H1 (cell line): ENCODE results near the gene CDIPT. TPM values are rescaled to one million over a fixed set of nuclear protein-coding genes. Genes with fewer than 3 reads are reported as not detected.

ENCODE experiments used
- CTCF ChIA-PET: fragments of 300-600 bp; sonication (Branson Sonifier 250); formaldehyde crosslinking; loops from one replicate; lab custom pipeline; 2021; ENCODE audit not compliant: partially characterized antibody; lab: Charles Lee
- POLR2A ChIA-PET: fragments of 300-600 bp; sonication (Branson Sonifier 250); formaldehyde crosslinking; loops from one replicate; lab custom pipeline; 2021; ENCODE audit warnings: inconsistent platforms; ENCODE audit not compliant: partially characterized antibody; lab: Charles Lee
- DNase-seq, 2 experiments: peaks; one replicate each; pipeline versions ENCODE4 v3.0.0 to v3.0.0-alpha.2; 2010 to 2022; ENCODE audit warnings: low spot score in 2 of 2, low read depth in 1 of 2, mixed read lengths in 1 of 2
- FAIRE-seq: peaks from 2 replicates; lab custom pipeline; 2011; peaks lifted over from hg19 to GRCh38; lab: Jason Lieb, UNC
- H2AFZ ChIP-seq: 2 replicates; pipeline ENCODE4 v1.8.1; 2012; ENCODE audit warnings: low read length, inconsistent platforms
- H2AK5ac ChIP-seq: 2 replicates; pipeline ENCODE4 v1.6.1; 2013; ENCODE audit warnings: low read depth, low read length
- H2BK120ac ChIP-seq: replicated peaks from 2 replicates; pipeline ENCODE3; 2013; ENCODE audit warnings: low read depth, low read length, inconsistent platforms
- H2BK12ac ChIP-seq: 2 replicates; pipeline ENCODE4 v1.6.1; 2013; ENCODE audit warnings: low read depth, low read length
- H2BK15ac ChIP-seq: 2 replicates; pipeline ENCODE4 v1.6.1; 2013; ENCODE audit warnings: low read length
- H2BK20ac ChIP-seq: 2 replicates; pipeline ENCODE4 v1.6.1; 2013; ENCODE audit warnings: low read length
- H2BK5ac ChIP-seq: 2 replicates; pipeline ENCODE4 v1.6.1; 2013; ENCODE audit warnings: low read depth, low read length
- H3K14ac ChIP-seq: 2 replicates; pipeline ENCODE4 v1.6.1; 2013; ENCODE audit warnings: inconsistent platforms; ENCODE audit not compliant: insufficient read length
- H3K18ac ChIP-seq: 2 replicates; pipeline ENCODE4 v1.6.1; 2013; ENCODE audit warnings: low read length; ENCODE audit errors: extremely low read depth
- H3K23ac ChIP-seq: 2 replicates; pipeline ENCODE4 v1.6.1; 2013; ENCODE audit warnings: inconsistent platforms; ENCODE audit not compliant: insufficient read length
- H3K23me2 ChIP-seq: 2 replicates; pipeline ENCODE4 v1.6.1; 2013; ENCODE audit warnings: low read depth, low read length
- H3K27ac ChIP-seq: 2 replicates; pipeline ENCODE4 v1.6.1; 2011; ENCODE audit warnings: low read depth, low read length, inconsistent platforms
- H3K27me3 ChIP-seq, 4 experiments: replicated peaks in 1 of 4; 1 replicate in 1 of 4; 2 replicates in 3 of 4; pipeline versions ENCODE4 v1.6.1 to v1.8.1; 2011 to 2013; ENCODE audit warnings: low read length in 3 of 4, mild to moderate bottlenecking in 3 of 4, inconsistent platforms in 2 of 4, mixed read lengths in 2 of 4, moderate library complexity in 1 of 4; ENCODE audit not compliant: control insufficient read depth in 3 of 4, insufficient read depth in 3 of 4; ENCODE audit errors: extremely low read depth in 1 of 4
- H3K36me3 ChIP-seq, 4 experiments: 2 replicates each; pipeline versions ENCODE4 v1.6.1 to v1.8.1; 2011 to 2013; ENCODE audit warnings: mild to moderate bottlenecking in 4 of 4, low read length in 3 of 4, moderate library complexity in 2 of 4, control low read depth in 1 of 4, inconsistent platforms in 1 of 4; ENCODE audit not compliant: insufficient read depth in 4 of 4, control insufficient read depth in 2 of 4
- H3K4ac ChIP-seq: replicated peaks from 2 replicates; pipeline ENCODE3; 2013; ENCODE audit warnings: low read length, low read depth, mixed read lengths, inconsistent platforms; ENCODE audit not compliant: insufficient read length
- H3K4me1 ChIP-seq, 4 experiments: replicated peaks in 1 of 4; 1 replicate in 1 of 4; 2 replicates in 3 of 4; pipeline versions ENCODE4 v1.6.1 to v1.8.1; 2011 to 2013; ENCODE audit warnings: low read length in 3 of 4, inconsistent platforms in 2 of 4, mixed read lengths in 1 of 4; ENCODE audit not compliant: insufficient read depth in 4 of 4, control insufficient read depth in 3 of 4
- H3K4me2 ChIP-seq, 2 experiments: 2 replicates each; pipeline versions ENCODE4 v1.6.1 to v1.8.1; 2011 to 2013; ENCODE audit warnings: low read depth in 2 of 2, low read length in 2 of 2, control low read depth in 1 of 2, inconsistent platforms in 1 of 2, mild to moderate bottlenecking in 1 of 2; ENCODE audit not compliant: insufficient read depth in 1 of 2
- H3K4me3 ChIP-seq, 4 experiments: fragments of 200-600, 300-600 bp in 1 of 4; sonication (generic), shearing (Covaris generic), sonication (Bioruptor Twin) in 1 of 4; 2 replicates each; pipeline versions ENCODE4 v1.5.1 to v1.8.1; 2011 to 2016; ENCODE audit warnings: low read length in 4 of 4, low read depth in 3 of 4, control low read depth in 2 of 4, inconsistent platforms in 2 of 4, mild to moderate bottlenecking in 2 of 4, mixed read lengths in 1 of 4, moderate library complexity in 1 of 4; ENCODE audit not compliant: insufficient read depth in 2 of 4; ENCODE audit errors: extremely low read depth in 1 of 4
- H3K56ac ChIP-seq: replicated peaks from 2 replicates; pipeline ENCODE3; 2013; ENCODE audit warnings: low read depth, mild to moderate bottlenecking, mixed read lengths, low read length, inconsistent platforms; ENCODE audit not compliant: insufficient read length
- H3K79me1 ChIP-seq: 2 replicates; pipeline ENCODE4 v1.6.1; 2013; ENCODE audit warnings: low read depth, low read length, control low read depth
- H3K79me2 ChIP-seq, 2 experiments: 2 replicates each; pipeline versions ENCODE4 v1.6.1 to v1.8.1; 2012 to 2013; ENCODE audit warnings: low read length in 2 of 2, mild to moderate bottlenecking in 2 of 2, inconsistent platforms in 1 of 2; ENCODE audit not compliant: insufficient read depth in 2 of 2, control insufficient read depth in 1 of 2
- H3K9ac ChIP-seq, 4 experiments: replicated peaks in 1 of 4; 1 replicate in 1 of 4; 2 replicates in 3 of 4; pipeline versions ENCODE4 v1.6.1 to v1.8.1; 2011 to 2013; ENCODE audit warnings: low read depth in 3 of 4, low read length in 3 of 4, control low read depth in 2 of 4, mild to moderate bottlenecking in 2 of 4, moderate library complexity in 2 of 4, inconsistent platforms in 1 of 4; ENCODE audit errors: extremely low read depth in 1 of 4
- H3K9me3 ChIP-seq, 2 experiments: 2 replicates each; pipeline versions ENCODE4 v1.6.1 to v1.8.1; 2012 to 2013; ENCODE audit warnings: mild to moderate bottlenecking in 2 of 2, moderate library complexity in 2 of 2, control low read depth in 1 of 2, inconsistent platforms in 1 of 2, low read depth in 1 of 2, low read length in 1 of 2, mixed read lengths in 1 of 2; ENCODE audit not compliant: insufficient read depth in 2 of 2
- H4K20me1 ChIP-seq, 2 experiments: replicated peaks in 1 of 2; 2 replicates each; pipeline versions ENCODE3 to v1.8.1; 2011 to 2013; ENCODE audit warnings: inconsistent platforms in 2 of 2, low read length in 2 of 2, mild to moderate bottlenecking in 1 of 2; ENCODE audit not compliant: insufficient read depth in 2 of 2, control insufficient read depth in 1 of 2
- H4K5ac ChIP-seq: 2 replicates; pipeline ENCODE4 v1.6.1; 2013; ENCODE audit warnings: low read length, low read depth, mixed read lengths, inconsistent platforms; ENCODE audit not compliant: insufficient read length
- H4K8ac ChIP-seq: 2 replicates; pipeline ENCODE4 v1.8.0; 2013; ENCODE audit warnings: mild to moderate bottlenecking, moderate library complexity, low read length, inconsistent platforms; ENCODE audit not compliant: insufficient read depth; ENCODE audit errors: extremely low read depth
- H4K91ac ChIP-seq: replicated peaks from 2 replicates; pipeline ENCODE3; 2013; ENCODE audit warnings: low read length, mixed read lengths, inconsistent platforms; ENCODE audit not compliant: insufficient read length
- ASH2L ChIP-seq: fragments of 200-600, 300-600 bp; sonication (generic); IDR thresholded peaks from one replicate; pipeline ENCODE4 v1.7.1; 2017; ENCODE audit warnings: low read length
- CBX5 ChIP-seq: fragments of 300-800, 300-1000 bp; sonication (generic); IDR thresholded peaks from 2 replicates; pipeline ENCODE4 v1.7.1; 2016; ENCODE audit warnings: antibody characterized with exemption, low read length, low read depth
- CEBPB ChIP-seq: IDR thresholded peaks from 2 replicates; pipeline ENCODE4 v1.6.1; 2012; ENCODE audit warnings: low read depth, low read length
- EGR1 ChIP-seq: IDR thresholded peaks from 2 replicates; pipeline ENCODE4 v1.6.1; 2011; ENCODE audit warnings: low read depth, low read length, borderline replicate concordance
- HDAC6 ChIP-seq: IDR thresholded peaks from one replicate; pipeline ENCODE4 v1.7.1; 2012; ENCODE audit warnings: low read depth, mild to moderate bottlenecking, inconsistent platforms, low read length, moderate library complexity
- KDM1A ChIP-seq: fragments of 200-600, 300-600 bp; sonication (generic); IDR thresholded peaks from 2 replicates; pipeline ENCODE4 v1.7.1; 2016; ENCODE audit warnings: mild to moderate bottlenecking, low read length, borderline replicate concordance
- NANOG ChIP-seq: IDR thresholded peaks from 2 replicates; pipeline ENCODE4 v1.6.1; 2011; ENCODE audit warnings: low read length, low read depth, mild to moderate bottlenecking, inconsistent platforms; ENCODE audit not compliant: insufficient read depth, poor library complexity, severe bottlenecking
- PHF8 ChIP-seq: fragments of 200-600 bp; sonication (generic); conservative IDR thresholded peaks from 2 replicates; pipeline ENCODE4 v1.7.1; 2012; ENCODE audit warnings: low read depth, mild to moderate bottlenecking, inconsistent platforms, low read length, moderate library complexity
- POU5F1 ChIP-seq: IDR thresholded peaks from 2 replicates; pipeline ENCODE4 v1.6.1; 2011; ENCODE audit warnings: low read depth, mild to moderate bottlenecking, low read length, moderate library complexity
- SIRT6 ChIP-seq: IDR thresholded peaks from one replicate; pipeline ENCODE4 v1.7.1; 2012; ENCODE audit warnings: low read length, inconsistent platforms
- YY1 ChIP-seq: IDR thresholded peaks from 2 replicates; pipeline ENCODE4 v1.6.1; 2011; ENCODE audit warnings: low read depth, mild to moderate bottlenecking, low read length
- WGBS, 2 experiments: shearing (Covaris generic) in 1 of 2; methylation state at CpG; one replicate each; pipeline versions ENCODE4 v1.1.6 to v1.1.7; 2013 to 2015; ENCODE audit warnings: low lambda C conversion rate in 2 of 2, mixed read lengths in 2 of 2, inconsistent platforms in 1 of 2, low coverage in 1 of 2, missing lambda C conversion rate in 1 of 2; ENCODE audit not compliant: insufficient replicate concordance in 2 of 2, insufficient coverage in 1 of 2, insufficient read length in 1 of 2; ENCODE audit errors: extremely low coverage in 1 of 2, missing lambda C conversion rate in 1 of 2; 5-methylcytosine and 5-hydroxymethylcytosine counted together
- polyA plus RNA-seq, 7 experiments: library from polyadenylated mRNA; depleted of rRNA in 3 of 7; stranded (reverse) in 5 of 7; unstranded in 2 of 7; fragments of >200 nt in 5 of 7; fragments of 200-250 nt in 2 of 7; gene quantifications; 1 replicate in 5 of 7; 2 replicates in 1 of 7; 4 replicates in 1 of 7; pipeline versions ENCODE4 v1.2.1 to v1.2.3, GENCODE V29; 2011 to 2013; ENCODE audit warnings: missing spikeins in 2 of 7, mixed read lengths in 2 of 7
- total RNA-seq: library from RNA; stranded (reverse); fragmentation: NEBNext Ultra II Directional; extraction: Animal tissue kit (Norgen Biotek cat#: 25700); gene quantifications from 2 replicates; pipeline ENCODE4 v1.2.1, GENCODE V29; 2021
- TF ChIP-seq, protein P1 (sequence below), 3 experiments: IDR thresholded peaks; 1 replicate in 2 of 3; 2 replicates in 1 of 3; pipeline versions ENCODE4 v1.5.1 to v1.6.1; 2011; ENCODE audit warnings: low read length in 3 of 3, mild to moderate bottlenecking in 3 of 3, inconsistent platforms in 2 of 3, low read depth in 1 of 3, moderate library complexity in 1 of 3; ENCODE audit not compliant: insufficient read depth in 1 of 3; ENCODE audit errors: control extremely low read depth in 1 of 3

The CDIPT gene
- total and polyA plus RNA-seq, 2 of the 8 experiments (the other 6 are each of a cell fraction or from before 2014, with no cell fraction given), result 69.2 to 140 TPM

DNA sequence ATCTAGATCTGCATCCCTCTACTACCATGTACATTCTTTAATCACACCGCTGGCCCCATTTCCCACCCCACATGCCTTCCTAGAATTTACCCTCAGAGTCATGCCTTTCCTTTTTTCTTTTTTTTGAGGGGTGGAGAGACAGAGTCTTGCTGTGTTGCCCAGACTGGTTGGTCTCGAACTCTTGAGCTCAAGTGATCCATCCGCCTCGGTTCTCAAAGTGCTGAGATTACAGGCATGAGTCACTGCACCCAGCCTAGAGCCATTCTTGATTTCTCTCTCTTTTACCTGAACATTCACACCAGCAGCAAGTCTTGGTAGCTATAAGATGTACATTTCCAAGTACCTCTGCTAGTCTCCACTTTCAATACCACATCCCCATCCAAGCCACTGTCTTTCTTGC, 44.9 kb downstream of the CDIPT start:
- Histone ChIP-seq H3K79me2 (peaks cover 0 to 21% of the 10 kb centered on the region in 2 experiments; a peak in 1 of 4 replicates), H3K9ac (no peak overlapping the region; a peak in 2 of 7 replicates), H3K27ac (no peak overlapping the region), H3K4me3 (no peak overlapping the region), H3K79me1 (peaks cover 5% of the 10 kb centered on the region), H2BK5ac (no peak overlapping the region), H3K9me3 (no peaks in the 10 kb centered on the region), H2BK20ac (no peak overlapping the region), H2AFZ (no peak overlapping the region), H4K91ac (no peak overlapping the region), H3K4me1 (peaks cover 0 to 26% (median 18%) of the 10 kb centered on the region in 4 experiments; a peak in 6 of 7 replicates), H3K27me3 (no peaks in the 10 kb centered on the region), H2BK12ac (no peak overlapping the region), H3K23me2 (peaks cover 16% of the 10 kb centered on the region), H4K20me1 (peaks cover 2 to 4% of the 10 kb centered on the region in 2 experiments), H2BK15ac (no peak overlapping the region), H2BK120ac (no peak overlapping the region), H3K36me3 (peaks cover 12 to 23% (median 18%) of the 10 kb centered on the region in 4 experiments), H3K4ac (no peak overlapping the region), H3K18ac (no peak overlapping the region), H3K23ac (no peak overlapping the region), H4K8ac (no peak overlapping the region), H2AK5ac (no peak overlapping the region), H4K5ac (no peak overlapping the region), H3K56ac (no peak overlapping the region), H3K4me2 (no peak overlapping the region; a peak in 1 of 4 replicates), H3K14ac (no peak overlapping the region)
- DNase-seq, result no peak
- CTCF ChIA-PET, result interaction anchor here (0.6 to 17.5 kb wide), 14 partner anchors 8 to 213 kb away, joined by 3 to 212 read pairs (median 4); partner anchors contain the start of genes C16orf92, KIF22, MAZ and SEZ6L2
- POLR2A ChIA-PET, result interaction anchor here (1.1 to 16.6 kb wide), 5 partner anchors 9 to 193 kb away, joined by 4 to 167 read pairs (median 22); partner anchors contain the start of genes CDIPT, DOC2A and MAZ
- no peak for FAIRE-seq
- 87% methylated on average over 4 of the region's 4 CpGs; no CpG with 5 or more reads in 1 of the 2 experiments for whole genome bisulfite sequencing, 2 experiments
- TF ChIP-seq POU5F1, result no peak
- no peak for TF ChIP-seq NANOG
- TF ChIP-seq, protein P1, sequence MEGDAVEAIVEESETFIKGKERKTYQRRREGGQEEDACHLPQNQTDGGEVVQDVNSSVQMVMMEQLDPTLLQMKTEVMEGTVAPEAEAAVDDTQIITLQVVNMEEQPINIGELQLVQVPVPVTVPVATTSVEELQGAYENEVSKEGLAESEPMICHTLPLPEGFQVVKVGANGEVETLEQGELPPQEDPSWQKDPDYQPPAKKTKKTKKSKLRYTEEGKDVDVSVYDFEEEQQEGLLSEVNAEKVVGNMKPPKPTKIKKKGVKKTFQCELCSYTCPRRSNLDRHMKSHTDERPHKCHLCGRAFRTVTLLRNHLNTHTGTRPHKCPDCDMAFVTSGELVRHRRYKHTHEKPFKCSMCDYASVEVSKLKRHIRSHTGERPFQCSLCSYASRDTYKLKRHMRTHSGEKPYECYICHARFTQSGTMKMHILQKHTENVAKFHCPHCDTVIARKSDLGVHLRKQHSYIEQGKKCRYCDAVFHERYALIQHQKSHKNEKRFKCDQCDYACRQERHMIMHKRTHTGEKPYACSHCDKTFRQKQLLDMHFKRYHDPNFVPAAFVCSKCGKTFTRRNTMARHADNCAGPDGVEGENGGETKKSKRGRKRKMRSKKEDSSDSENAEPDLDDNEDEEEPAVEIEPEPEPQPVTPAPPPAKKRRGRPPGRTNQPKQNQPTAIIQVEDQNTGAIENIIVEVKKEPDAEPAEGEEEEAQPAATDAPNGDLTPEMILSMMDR (IDR thresholded peaks at IDR 0.05; ENCODE audit: control extremely low read depth in 1 of 3, insufficient read depth in 1 of 3, low read depth in 1 of 3, low read length in 3 of 3), result no peak
- no peak for TF ChIP-seq EGR1
- no peak for TF ChIP-seq CBX5
- no peak for TF ChIP-seq KDM1A
- TF ChIP-seq SIRT6, result no peak
- TF ChIP-seq HDAC6, result no peak
- TF ChIP-seq CEBPB, result no peak
- no peak for TF ChIP-seq YY1
- TF ChIP-seq PHF8, result no peak
- no peak for TF ChIP-seq ASH2L
